T-helper 2 cell treated with Interferon-gamma antibody and Interleukin-4, amounts not matched to agents 5 μg/mL and 100 μg/mL, for 36 hours (primary cell): ENCODE measurements around the gene RELA.

Experiments used
- DNase-seq: peaks from one replicate; pipeline ENCODE4 v3.0.0; 2021; ENCODE audit warnings: low spot score
- H3K27ac Mint-ChIP-seq: one replicate; pipeline ENCODE4 v1.8.0; 2021; ENCODE audit warnings: mild to moderate bottlenecking, mixed read lengths
- H3K27me3 Mint-ChIP-seq: one replicate; pipeline ENCODE4 v1.8.0; 2021; ENCODE audit warnings: low read depth, mixed read lengths
- H3K36me3 Mint-ChIP-seq: one replicate; pipeline ENCODE4 v1.8.0; 2021; ENCODE audit warnings: low read depth, mixed read lengths
- H3K4me1 Mint-ChIP-seq: one replicate; pipeline ENCODE4 v1.8.0; 2021; ENCODE audit warnings: low read depth, mixed read lengths
- H3K4me3 Mint-ChIP-seq: one replicate; pipeline ENCODE4 v1.8.0; 2022; ENCODE audit warnings: mild to moderate bottlenecking, moderate library complexity, mixed read lengths
- H3K9me3 Mint-ChIP-seq: one replicate; pipeline ENCODE4 v1.8.0; 2021; ENCODE audit warnings: mixed read lengths

RELA gene

DNA sequence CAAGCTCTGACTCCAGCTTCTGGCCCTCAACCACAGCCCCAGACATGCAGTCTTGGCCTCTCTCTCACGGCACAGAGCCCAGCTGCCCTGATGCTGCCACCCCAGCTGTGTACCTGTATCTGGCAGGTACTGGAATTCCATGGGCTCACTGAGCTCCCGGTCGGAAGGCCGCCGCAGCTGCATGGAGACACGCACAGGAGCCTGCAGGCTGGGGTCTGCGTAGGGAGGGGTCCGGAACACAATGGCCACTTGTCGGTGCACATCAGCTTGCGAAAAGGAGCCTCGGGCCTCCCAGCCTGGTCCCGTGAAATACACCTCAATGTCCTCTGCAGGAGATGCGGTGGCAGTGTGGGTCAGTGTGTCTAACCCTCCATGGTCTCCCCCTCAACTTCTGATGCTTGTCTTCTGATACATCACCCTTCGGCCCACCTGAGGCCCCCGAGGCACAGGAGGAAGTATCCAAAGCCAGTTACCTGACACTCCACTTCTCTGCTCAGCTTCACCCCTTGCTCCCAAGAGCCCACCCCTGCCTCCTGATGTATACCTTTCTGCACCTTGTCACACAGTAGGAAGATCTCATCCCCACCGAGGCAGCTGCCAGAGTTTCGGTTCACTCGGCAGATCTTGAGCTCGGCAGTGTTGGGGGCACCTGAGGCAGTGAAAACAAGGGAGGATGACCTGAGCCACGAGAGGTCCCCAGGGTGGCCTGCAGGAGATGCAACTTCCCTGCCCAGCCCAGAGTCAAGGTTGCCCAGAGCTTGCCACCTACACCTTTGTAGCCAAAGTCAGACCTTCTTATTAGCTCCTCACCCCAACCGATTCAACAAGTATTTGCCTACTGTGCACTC lies 4.3 kb downstream of the RELA start:
- Mint-ChIP-seq H3K27ac (no peak overlapping the region), H3K4me1 (peaks cover 24% of the 10 kb centered on the region), H3K4me3 (no peak overlapping the region), H3K36me3 (peaks cover 64% of the 10 kb centered on the region), H3K9me3 (no peaks in the 10 kb centered on the region), H3K27me3 (no peaks in the 10 kb centered on the region)
- DNase-seq = no peak

- H3K4me3 Mint-ChIP-seq = no peak overlapping the region
- peaks cover 67% of the 10 kb centered on the region for H3K36me3 Mint-ChIP-seq
- no peaks in the 10 kb centered on the region for H3K27me3 Mint-ChIP-seq
- H3K9me3 Mint-ChIP-seq = no peaks in the 10 kb centered on the region
- peaks cover 31% of the 10 kb centered on the region for H3K4me1 Mint-ChIP-seq
- DNase-seq = no peak
- no peak overlapping the region for H3K27ac Mint-ChIP-seq
These were observed 5.3 kb downstream of the RELA start for GRCh38 chr11:65657426-65657825.

GRCh38 chr11:65655570-65656332 lies 7.0 kb downstream of the RELA start:
- H3K36me3 Mint-ChIP-seq = peaks cover 69% of the 10 kb centered on the region
- no peak overlapping the region for H3K4me3 Mint-ChIP-seq
- peaks cover 37% of the 10 kb centered on the region for H3K4me1 Mint-ChIP-seq
- no peaks in the 10 kb centered on the region for H3K27me3 Mint-ChIP-seq
- H3K9me3 Mint-ChIP-seq = no peaks in the 10 kb centered on the region
- DNase-seq = no peak
- no peak overlapping the region for H3K27ac Mint-ChIP-seq

DNA sequence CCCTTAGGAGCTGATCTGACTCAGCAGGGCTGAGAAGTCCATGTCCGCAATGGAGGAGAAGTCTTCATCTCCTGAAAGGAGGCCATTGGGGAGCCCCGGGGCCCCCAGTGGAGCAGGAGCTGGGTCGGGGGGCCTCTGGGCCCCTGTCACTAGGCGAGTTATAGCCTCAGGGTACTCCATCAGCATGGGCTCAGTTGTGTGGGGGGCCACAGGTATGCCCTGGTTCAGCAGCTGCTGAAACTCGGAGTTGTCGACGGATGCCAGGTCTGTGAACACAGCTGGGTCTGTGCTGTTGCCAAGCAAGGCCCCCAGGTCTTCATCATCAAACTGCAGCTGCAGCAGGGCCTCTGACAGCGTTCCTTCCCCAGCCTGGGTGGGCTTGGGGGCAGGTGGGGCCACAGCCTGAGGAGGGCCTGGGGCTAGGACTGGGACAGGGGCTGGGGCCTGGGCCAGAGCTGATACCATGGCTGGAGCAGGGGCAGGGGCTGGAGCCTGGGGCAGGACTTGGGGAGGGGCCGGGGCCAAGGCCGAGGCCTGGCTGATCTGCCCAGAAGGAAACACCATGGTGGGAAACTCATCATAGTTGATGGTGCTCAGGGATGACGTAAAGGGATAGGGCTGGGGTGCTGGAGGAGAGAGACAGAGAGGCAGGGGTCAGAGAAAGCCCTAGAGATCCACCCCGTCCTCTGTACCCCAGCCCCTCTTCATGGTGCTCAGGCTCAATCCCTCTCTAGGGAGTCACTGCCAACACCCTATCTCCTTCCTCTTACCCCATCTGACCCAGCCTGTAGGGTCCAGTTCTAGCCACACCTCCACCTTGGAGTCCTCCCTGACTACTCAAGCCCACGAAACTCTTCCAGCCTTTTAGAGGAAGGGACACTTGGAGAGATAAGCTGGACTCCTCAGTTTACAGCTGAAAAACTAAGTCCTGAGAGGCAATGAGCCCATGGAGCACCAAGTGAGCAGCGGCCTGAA lies 8.1 kb downstream of the RELA start:
- no peaks in the 10 kb centered on the region for H3K9me3 Mint-ChIP-seq
- peak overlapping the region; percentile 29 for H3K27ac Mint-ChIP-seq
- H3K27me3 Mint-ChIP-seq = no peaks in the 10 kb centered on the region
- peaks cover 64% of the 10 kb centered on the region for H3K36me3 Mint-ChIP-seq
- peaks cover 30% of the 10 kb centered on the region for H3K4me1 Mint-ChIP-seq
- no peak for DNase-seq
- no peak overlapping the region for H3K4me3 Mint-ChIP-seq

DNA sequence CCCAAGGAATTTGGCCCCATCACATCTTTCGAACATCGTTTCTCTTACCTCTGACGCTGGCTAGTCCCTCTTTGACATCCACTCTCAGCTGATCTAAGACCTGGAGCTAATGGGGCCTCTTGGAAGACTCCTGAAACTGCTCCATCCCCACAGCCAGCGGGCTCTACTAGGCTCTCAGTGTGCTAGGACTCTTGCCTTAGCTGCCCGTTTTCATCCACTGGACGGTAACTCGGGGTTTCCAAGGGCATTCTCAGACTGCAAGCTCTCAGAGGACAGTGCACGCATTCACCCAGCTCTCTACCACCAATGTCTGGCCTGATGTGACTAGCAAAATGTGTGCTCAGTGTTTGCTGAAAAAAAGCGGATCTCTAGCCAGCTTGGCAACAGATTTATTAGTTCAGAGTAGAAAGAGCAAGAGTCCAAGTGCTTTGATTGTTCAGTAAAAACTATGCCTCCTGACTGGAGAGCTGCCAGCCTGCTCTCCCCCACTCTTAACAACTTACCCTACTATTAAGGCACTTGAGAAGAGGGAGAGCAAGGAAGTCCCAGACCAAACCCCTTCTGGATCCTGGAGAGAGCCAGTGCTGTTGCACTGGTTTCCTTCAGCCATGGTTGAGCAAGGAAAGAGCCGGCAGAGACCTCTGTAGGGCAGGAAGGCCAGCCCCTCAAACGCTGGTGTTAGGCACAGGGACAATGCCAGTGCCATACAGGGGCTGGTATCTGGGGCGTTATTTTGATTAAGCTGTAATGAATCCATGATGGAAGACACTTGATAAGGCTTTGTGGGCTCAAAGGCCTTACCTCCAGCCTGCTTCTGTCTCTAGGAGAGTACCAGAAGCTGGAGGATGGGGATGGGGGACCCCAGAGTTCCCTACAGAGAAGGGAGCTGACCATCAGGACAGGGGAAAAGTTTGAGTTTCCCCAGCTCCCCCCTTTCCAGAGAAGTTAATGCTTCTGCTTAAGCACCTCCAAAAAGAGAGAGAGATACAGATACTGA lies 9.2 kb downstream of the RELA start:
- DNase-seq = no peak
- Mint-ChIP-seq H3K4me1 (peaks cover 27% of the 10 kb centered on the region), H3K4me3 (peak overlapping the region; percentile 81), H3K27ac (peak overlapping the region; percentile 92), H3K9me3 (no peaks in the 10 kb centered on the region), H3K27me3 (no peaks in the 10 kb centered on the region), H3K36me3 (peaks cover 60% of the 10 kb centered on the region)

DNA sequence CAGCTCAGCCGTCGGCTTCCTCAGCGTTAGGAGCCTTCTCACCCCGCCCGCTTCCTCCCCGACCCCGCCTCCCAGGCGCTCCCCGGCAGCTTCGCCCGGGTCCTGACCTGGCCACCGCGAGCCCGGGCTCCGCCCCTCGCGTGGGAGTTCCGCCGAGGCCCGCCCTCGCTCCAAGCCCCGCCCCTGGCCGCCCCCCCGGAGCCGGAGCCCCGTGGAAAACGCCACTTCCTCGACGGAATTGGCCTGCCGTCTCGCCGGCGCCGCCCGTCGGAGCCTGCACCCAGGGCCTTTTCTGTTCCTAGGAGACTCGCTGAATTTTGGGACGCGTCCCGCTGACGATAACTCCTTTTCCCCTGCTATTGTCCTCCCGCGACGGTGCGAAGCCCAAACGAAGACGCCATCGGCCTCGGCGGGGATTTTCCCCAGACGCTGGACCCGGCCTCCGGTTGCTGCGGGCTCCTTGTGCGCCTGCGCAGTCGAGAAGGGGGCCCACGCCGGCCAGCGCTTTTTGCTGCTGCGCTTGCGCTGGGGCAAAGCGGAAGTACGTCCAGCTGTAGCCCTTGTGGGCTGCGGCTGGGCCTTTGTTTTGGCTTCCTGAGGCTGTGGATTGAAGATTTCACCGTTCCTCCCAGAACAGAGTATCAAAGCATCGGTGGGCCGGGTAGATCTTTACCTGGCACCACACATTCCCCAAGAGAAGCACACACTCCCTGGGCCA lies 10.0 kb downstream of the RELA start:
- Mint-ChIP-seq H3K4me1 (peaks cover 28% of the 10 kb centered on the region), H3K27me3 (no peaks in the 10 kb centered on the region), H3K4me3 (peak overlapping the region; percentile 81), H3K36me3 (peaks cover 61% of the 10 kb centered on the region), H3K9me3 (no peaks in the 10 kb centered on the region), H3K27ac (peak overlapping the region; percentile 92)
- DNase-seq = peak; percentile 96

- Mint-ChIP-seq H3K27me3 (no peaks in the 10 kb centered on the region), H3K4me1 (peaks cover 28% of the 10 kb centered on the region), H3K36me3 (peaks cover 53% of the 10 kb centered on the region), H3K4me3 (peak overlapping the region; percentile 66), H3K9me3 (no peaks in the 10 kb centered on the region), H3K27ac (peak overlapping the region; percentile 86)
- no peak for DNase-seq
These were observed 10.9 kb downstream of the RELA start for GRCh38 chr11:65651589-65652510.

DNA sequence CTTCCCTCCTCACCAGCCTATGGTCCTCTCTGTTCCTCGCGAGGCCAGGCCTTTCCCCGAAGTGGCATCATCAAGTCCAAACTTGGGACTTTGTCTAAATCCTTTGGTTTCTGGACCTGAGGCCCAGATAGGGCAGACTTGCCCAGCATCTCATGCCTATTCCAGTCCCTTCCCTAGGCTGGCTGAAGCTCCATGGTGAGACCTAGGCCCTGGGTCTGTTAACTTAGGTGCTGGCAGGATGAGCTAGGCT lies 11.5 kb downstream of the RELA start:
- H3K36me3 Mint-ChIP-seq = peaks cover 49% of the 10 kb centered on the region
- peaks cover 26% of the 10 kb centered on the region for H3K4me1 Mint-ChIP-seq
- peak overlapping the region; percentile 66 for H3K4me3 Mint-ChIP-seq
- no peak for DNase-seq
- H3K27me3 Mint-ChIP-seq = no peaks in the 10 kb centered on the region
- H3K27ac Mint-ChIP-seq = peak overlapping the region; percentile 86
- no peaks in the 10 kb centered on the region for H3K9me3 Mint-ChIP-seq

DNA sequence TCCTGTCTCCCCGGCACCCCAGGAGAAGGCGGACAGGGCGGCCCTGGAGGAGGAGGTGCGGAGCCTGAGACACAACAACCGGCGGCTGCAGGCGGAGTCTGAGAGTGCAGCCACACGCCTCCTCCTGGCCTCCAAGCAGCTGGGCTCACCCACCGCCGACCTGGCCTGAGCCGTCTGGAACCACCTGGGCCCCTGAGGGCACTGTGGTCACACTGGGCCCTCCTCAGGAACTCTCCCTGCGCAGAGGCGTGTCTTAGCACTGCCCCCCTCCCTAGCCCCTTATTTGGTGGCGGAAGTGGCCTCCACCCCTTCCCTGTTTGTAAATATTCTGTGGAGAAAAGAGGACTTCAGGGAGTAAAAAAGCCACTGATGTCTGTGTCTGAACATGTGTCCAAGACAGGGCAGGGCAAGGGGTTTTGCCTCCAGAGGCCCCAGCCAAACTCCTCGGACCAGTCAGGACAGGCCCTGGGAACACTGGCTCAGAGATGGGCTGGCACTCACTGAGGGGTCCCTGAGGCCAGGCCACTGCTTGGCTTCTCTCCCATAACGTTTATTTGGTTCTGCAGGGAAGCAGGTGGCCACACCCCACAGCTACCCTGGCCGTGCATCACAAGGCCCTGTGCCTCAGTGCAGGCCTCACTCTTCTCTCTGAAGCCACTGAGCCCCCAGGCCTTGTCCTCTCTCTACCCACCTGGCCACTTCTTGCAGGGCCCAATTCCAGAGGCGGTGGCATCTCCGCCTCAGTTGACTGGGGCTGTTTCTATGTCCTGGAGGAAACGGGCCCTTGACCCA lies 12.0 kb downstream of the RELA start:
- H3K27ac Mint-ChIP-seq = peak overlapping the region; percentile 12
- H3K36me3 Mint-ChIP-seq = peaks cover 48% of the 10 kb centered on the region
- H3K4me3 Mint-ChIP-seq = no peak overlapping the region
- H3K4me1 Mint-ChIP-seq = peaks cover 25% of the 10 kb centered on the region
- H3K9me3 Mint-ChIP-seq = no peaks in the 10 kb centered on the region
- no peak for DNase-seq
- no peaks in the 10 kb centered on the region for H3K27me3 Mint-ChIP-seq

DNA sequence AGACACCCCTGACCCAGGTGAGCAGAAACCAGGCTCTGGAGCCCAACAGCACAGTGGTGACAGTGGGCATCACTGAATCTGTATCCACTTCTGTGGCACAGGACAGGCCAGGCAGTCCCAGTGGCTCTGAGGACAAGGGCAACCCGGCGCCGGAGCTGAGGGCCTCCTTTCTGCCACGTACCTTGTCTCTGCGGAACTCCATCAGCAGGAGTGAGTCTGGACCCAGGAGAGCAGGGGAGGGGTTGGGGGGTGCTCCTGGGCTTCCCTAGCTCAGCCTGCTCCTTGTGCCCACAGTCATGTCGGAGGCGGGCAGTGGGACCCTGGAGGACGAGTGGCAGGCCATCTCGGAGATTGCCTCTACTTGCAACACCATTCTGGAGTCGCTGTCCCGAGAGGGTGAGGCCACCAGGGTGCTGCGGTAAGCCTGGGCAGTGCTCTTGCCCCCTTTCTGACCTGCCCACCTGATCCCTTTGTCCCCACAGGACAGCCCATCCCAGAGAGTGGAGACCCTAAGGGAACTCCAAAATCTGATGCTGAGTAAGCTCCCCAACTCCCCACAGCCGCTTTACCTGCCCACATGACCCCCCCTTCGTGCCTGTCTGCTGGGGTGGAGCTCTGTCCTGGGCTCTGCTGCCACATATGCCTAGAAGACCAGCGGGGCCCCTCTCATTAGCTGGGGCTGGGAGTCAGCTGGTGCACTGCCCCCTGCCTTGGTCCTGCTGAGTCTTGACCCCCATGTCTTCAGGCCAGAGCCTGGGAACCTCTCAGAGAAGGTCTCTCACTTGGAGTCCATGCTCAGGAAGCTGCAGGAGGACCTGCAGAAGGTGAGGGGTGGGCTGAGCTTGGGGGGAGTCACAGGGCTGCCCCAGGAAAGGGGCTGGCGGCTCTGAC lies 12.8 kb downstream of the RELA start:
- Mint-ChIP-seq H3K27ac (no peak overlapping the region), H3K4me1 (peaks cover 25% of the 10 kb centered on the region)

More for the DNA sequence above, 12.8 kb downstream of the RELA start:
- no peak for DNase-seq
- Mint-ChIP-seq H3K4me3 (no peak overlapping the region), H3K36me3 (peaks cover 45% of the 10 kb centered on the region), H3K9me3 (no peaks in the 10 kb centered on the region), H3K27me3 (no peaks in the 10 kb centered on the region)
